Measurements from ENCODE around the gene NCEH1. TPM values are rescaled to one million over a fixed set of nuclear protein-coding genes. Genes with fewer than 3 reads are reported as not detected.

NCEH1 gene
- total RNA-seq, 2 donors from 2014 or later = 6.9 to 10.1 TPM

DNA sequence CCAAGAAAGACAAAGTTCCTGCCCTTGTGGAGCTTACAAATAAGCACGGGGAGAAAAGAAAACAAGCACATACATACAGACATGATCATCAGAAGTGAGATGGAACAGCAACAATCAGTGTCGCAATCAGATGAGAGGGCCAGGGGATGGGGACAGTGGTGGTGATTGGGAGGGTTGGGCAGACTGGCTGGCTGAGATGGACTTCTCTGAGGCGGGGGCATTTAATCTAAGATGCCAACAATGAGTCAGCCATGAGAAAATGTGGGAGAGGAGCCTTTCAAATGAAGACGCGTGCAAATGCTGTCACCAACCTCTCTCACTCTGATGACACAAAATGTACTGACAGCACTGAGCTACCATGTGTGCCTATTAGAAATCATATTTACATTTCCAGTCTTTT is 81.4 kb downstream of the NCEH1 start:
- no peaks in the 10 kb centered on the region for H3K4me1 ChIP-seq
- H3K9me3 ChIP-seq = no peaks in the 10 kb centered on the region
- ATAC-seq = no peak
- intact Hi-C loops (cut with DNase I) = no loop called here
- no peak overlapping the region for H3K27ac ChIP-seq
- H3K36me3 ChIP-seq (replicated peaks in 1 of 2; ENCODE audit: insufficient read depth in 1 of 2, low read depth in 2 of 2) = peaks cover 0 to 5% of the 10 kb centered on the region in 2 donors
- DNase-seq = no peak
- TF ChIP-seq, protein P1, sequence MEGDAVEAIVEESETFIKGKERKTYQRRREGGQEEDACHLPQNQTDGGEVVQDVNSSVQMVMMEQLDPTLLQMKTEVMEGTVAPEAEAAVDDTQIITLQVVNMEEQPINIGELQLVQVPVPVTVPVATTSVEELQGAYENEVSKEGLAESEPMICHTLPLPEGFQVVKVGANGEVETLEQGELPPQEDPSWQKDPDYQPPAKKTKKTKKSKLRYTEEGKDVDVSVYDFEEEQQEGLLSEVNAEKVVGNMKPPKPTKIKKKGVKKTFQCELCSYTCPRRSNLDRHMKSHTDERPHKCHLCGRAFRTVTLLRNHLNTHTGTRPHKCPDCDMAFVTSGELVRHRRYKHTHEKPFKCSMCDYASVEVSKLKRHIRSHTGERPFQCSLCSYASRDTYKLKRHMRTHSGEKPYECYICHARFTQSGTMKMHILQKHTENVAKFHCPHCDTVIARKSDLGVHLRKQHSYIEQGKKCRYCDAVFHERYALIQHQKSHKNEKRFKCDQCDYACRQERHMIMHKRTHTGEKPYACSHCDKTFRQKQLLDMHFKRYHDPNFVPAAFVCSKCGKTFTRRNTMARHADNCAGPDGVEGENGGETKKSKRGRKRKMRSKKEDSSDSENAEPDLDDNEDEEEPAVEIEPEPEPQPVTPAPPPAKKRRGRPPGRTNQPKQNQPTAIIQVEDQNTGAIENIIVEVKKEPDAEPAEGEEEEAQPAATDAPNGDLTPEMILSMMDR (IDR thresholded peaks at IDR 0.05) = no peak
- H3K27me3 ChIP-seq = no peaks in the 10 kb centered on the region
- H3K4me3 ChIP-seq = no peak overlapping the region
- 90 to 92% methylated on average over 5 of the region's 5 CpGs for WGBS, 2 donors

GRCh38 chr3:172627057-172627809 is 83.6 kb downstream of the NCEH1 start:
- Histone ChIP-seq H3K27me3 (no peaks in the 10 kb centered on the region), H3K4me3 (no peak overlapping the region), H3K4me1 (peaks cover 4% of the 10 kb centered on the region), H3K27ac (no peak overlapping the region), H3K9me3 (no peaks in the 10 kb centered on the region), H3K36me3 (replicated peaks in 1 of 2; ENCODE audit: insufficient read depth in 1 of 2, low read depth in 2 of 2) (peaks cover 0 to 3% of the 10 kb centered on the region in 2 donors)
- DNase-seq (no peak), ATAC-seq (peak; percentile 30)
- WGBS, 2 donors = 65 to 72% methylated on average over 5 of the region's 5 CpGs
- TF ChIP-seq POLR2A (IDR thresholded peaks at IDR 0.05) = no peak
- TF ChIP-seq, protein P1 (IDR thresholded peaks at IDR 0.05) = no peak
- intact Hi-C loops (cut with DNase I) = no loop called here

DNA sequence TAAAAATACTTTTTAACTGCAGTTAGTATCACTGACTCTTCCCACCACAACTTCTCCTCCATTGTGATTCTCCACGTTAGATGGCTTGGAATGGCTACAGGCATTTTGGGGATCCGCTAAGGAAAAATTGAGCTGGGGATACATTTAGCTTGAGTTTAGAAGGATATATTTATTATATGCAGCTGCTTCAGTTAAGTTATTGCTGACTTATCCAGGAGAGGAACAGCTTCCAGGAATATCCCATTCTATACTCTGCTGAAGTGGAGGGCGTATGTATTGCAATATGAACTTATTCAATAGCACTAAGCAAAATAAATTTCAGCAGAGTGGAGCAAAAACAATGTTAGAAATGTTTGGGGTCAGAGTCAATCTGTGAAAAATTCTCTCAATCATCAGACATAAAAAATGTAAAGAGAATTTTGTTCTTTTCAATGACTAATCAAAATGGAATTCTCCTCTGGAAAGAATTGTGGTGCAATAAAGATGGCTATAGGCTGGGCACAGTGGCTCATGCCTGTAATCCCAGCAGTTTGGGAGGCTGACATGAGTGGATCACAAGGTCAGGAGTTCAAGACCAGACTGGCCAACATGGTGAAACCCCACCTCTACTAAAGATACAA is 84.7 kb downstream of the NCEH1 start:
- no peak for TF ChIP-seq POLR2A (IDR thresholded peaks at IDR 0.05)
- TF ChIP-seq, protein P1 (IDR thresholded peaks at IDR 0.05) = no peak
- no peaks in the 10 kb centered on the region for H3K27me3 ChIP-seq
- no peak for DNase-seq
- no peaks in the 10 kb centered on the region for H3K9me3 ChIP-seq
- 63 to 64% methylated on average over 3 of the region's 3 CpGs for WGBS, 2 donors
- no peak overlapping the region for H3K4me3 ChIP-seq
- intact Hi-C loops (cut with DNase I) = no loop called here
- no peak overlapping the region for H3K27ac ChIP-seq
- ATAC-seq = no peak
- H3K36me3 ChIP-seq (replicated peaks in 1 of 2; ENCODE audit: insufficient read depth in 1 of 2, low read depth in 2 of 2) = no peaks in the 10 kb centered on the region
- peaks cover 4% of the 10 kb centered on the region for H3K4me1 ChIP-seq

GRCh38 chr3:172625404-172625803 is 85.5 kb downstream of the NCEH1 start:
- no peak overlapping the region for H3K4me3 ChIP-seq
- peaks cover 4% of the 10 kb centered on the region for H3K4me1 ChIP-seq
- intact Hi-C loops (cut with DNase I) = no loop called here
- no peak for DNase-seq
- TF ChIP-seq POLR2A (IDR thresholded peaks at IDR 0.05) = no peak
- TF ChIP-seq, protein P1 (IDR thresholded peaks at IDR 0.05) = no peak
- no peaks in the 10 kb centered on the region for H3K9me3 ChIP-seq
- no peaks in the 10 kb centered on the region for H3K27me3 ChIP-seq
- no peak overlapping the region for H3K27ac ChIP-seq
- 79 to 80% methylated on average over 2 of the region's 2 CpGs for WGBS, 2 donors
- ATAC-seq = no peak
- no peaks in the 10 kb centered on the region for H3K36me3 ChIP-seq (replicated peaks in 1 of 2; ENCODE audit: insufficient read depth in 1 of 2, low read depth in 2 of 2)
